NCI-H748 (cell line): ENCODE measurements around the gene CISD3.
"Not testable (repeated sequence)": the region's sequence is repeated elsewhere in the genome, so short reads cannot be mapped to it uniquely, and the experiment has no call there.

ENCODE experiments used
- DNase-seq: peaks from one replicate; lab custom pipeline; 2025; ENCODE audit not compliant: unreplicated experiment; lab: John Stamatoyannopoulos, UW

CISD3 gene

DNA sequence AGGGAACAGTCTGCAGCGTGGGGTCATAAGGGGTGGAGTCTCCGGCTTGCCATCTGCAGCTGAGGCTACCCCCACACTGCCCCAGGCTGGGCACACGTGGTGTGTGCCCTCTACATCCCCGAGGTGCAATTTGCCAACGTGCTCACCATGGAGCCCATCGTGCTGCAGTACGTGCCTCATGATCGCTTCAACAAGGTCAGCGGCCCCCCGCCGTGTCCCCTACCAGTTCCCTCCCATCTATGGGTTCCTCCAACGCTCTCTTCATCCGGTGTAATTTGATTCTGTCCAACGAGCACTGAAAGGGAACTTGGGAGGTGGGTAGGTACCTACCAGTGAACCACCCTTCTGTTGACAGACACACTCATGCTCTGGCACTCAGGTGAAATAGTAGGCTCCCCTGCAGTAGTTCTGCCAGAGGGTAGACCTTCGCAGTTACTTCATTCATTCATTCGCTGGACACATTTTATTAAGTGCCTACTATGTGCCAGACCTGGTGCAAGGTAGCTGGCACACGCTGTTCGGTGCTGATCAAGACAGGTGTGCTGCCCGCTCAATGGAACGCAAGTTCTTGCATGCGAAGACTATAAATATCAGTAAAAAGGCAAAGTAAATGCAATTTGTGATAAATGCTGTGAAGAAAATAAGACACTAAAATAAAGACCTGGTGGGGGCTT, 22.3 kb upstream of the CISD3 start:
- no peak for DNase-seq

DNA sequence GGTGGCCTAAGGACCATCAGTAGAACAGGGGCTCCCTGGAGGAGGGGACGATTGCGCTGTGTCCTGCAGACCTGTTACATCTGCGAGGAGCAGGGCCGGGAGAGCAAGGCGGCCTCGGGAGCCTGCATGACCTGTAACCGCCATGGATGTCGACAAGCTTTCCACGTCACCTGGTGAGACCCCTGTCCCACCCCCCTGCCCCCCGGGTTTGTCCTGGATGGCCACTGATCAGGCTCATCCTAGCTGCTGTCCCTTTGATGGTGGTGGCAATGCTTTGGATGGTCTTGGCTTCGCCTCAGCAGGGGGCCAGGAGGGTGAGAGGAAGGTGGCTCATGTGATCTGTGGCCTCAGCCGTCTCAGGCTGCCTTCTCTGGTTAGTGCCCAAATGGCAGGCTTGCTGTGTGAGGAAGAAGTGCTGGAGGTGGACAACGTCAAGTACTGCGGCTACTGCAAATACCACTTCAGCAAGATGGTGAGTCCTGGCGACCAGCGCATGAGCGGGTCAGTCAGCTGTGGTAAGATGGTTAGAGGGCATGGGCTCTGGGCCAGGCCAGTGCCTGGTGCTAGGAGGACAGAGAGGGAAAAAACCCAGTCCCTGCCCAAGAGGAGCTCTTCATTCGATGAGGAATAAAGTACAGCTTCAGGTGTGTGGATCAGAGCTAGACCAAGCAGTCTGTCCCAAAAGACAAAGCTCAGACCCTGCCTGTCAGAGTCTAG, 20.9 kb upstream of the CISD3 start:
- no peak for DNase-seq

DNA sequence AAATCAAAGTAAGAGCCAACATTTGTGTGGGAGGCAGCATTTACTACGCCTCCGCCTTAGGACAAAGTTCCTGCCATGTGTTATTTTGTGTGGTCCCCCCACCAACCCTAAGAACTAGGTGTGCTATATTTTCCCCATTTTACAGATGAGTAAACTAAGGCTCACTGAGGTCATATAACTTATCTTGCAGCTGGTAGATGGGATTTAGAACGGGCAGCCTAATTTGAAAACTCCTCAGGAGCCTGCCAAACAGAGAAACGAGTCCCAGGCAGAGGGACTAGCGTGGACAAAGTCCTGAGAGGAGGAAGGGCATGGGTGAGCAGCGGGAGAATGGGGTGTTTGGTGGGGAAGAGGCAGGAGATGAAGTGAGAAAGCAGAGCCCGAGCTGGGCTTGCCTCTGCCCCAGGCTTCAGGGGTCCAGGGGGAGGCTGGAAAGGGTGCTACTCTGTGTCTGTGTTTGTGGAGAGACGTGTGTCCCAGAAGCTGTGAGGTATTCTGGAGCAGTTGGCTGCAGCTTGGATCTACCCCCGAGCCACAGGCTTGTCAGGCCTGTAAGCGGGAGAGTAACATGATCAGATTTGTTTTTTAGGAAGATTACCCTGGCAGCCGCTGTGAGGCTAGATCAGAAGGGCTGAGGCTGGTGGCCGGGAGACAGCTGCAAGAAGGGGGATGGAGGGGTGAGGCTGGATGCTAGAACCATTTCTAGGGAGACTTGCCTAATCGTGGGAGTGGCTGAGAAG, 20.1 kb upstream of the CISD3 start:
- no peak for DNase-seq

DNA sequence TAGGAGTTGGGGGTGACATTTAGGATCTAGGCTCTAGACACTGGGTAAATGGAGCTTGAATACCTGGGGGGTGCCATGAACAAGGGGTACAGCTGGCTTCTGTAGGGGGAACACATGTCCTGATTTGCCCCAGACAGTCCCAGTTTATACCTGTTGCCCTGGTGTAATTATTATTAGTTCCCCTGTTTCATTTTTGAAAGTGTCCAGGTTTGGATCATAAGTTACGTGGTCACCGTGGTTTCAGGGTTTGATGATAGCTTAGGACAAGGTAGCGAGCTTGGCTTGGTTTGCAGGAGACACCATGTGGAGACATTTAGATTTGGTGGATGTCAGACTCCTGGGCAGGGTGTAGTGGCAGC, 19.6 kb upstream of the CISD3 start:
- no peak for DNase-seq

DNA sequence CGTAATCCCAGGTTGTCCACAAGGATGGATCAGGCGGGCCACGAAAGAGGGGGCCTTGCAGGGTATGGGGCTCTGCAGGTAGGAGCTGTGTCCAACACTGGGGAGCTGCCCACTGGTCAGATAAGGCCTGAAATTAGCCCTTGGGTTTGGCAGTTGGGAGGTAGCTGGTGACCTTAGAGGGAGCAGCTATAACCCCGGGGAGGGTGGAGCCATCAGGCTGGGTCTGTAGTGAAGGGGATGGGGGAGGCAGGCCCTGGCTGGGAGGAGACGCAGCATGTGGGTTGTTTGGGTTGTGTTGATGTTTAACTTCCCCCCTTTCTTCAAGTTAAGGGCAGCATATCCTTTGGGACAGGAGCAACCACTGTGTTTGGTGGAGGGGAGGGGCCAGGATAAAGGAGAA, 19.2 kb upstream of the CISD3 start:
- no peak for DNase-seq

DNA sequence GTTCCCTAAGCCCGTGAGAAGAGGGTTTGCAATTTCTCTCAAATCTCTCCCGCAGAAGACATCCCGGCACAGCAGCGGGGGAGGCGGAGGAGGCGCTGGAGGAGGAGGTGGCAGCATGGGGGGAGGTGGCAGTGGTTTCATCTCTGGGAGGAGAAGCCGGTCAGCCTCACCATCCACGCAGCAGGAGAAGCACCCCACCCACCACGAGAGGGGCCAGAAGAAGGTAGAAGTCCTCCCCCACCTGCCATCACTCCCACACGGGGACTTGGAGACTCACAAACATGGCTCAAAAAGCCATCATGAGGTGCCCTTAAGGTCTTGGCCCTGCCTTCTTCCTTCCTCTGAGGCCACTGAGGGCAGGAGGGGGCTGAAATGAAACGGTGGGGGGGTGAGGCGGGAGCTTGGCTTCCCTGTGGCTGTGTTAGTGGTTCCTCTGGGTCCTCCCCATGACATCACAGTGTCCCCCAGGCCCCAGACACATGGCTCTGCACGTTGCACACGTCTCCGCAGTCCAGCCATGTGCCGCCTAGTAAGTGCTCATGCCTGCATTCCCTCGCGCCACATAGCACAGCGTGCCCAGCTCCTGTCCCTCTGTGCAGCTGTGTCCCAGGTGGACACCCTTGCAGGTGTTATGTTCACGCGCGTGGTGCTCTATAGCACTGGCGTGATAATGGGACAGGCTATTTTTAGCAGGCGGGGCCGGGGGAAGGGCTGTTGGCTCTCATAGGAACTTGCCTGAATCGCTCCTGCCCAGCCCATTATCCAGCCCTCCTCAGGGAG, 18.2 kb upstream of the CISD3 start:
- DNase-seq = peak; percentile 26

DNA sequence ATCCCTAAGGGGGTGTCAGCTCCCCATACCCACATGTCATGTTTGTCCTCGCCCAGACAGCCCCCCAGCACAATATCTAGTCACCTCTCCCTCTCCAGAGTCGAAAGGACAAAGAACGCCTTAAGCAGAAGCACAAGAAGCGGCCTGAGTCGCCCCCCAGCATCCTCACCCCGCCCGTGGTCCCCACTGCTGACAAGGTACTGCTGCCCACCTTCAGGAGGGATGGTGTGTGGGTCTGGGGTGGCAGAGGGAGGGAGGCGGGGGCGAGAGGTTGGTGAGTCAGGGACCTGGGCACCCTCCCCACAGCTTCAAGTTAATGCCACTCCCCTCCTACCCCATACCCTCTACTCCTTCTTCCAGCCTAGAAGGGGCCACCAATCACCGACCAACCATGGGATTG, 17.5 kb upstream of the CISD3 start:
- DNase-seq = no peak

DNA sequence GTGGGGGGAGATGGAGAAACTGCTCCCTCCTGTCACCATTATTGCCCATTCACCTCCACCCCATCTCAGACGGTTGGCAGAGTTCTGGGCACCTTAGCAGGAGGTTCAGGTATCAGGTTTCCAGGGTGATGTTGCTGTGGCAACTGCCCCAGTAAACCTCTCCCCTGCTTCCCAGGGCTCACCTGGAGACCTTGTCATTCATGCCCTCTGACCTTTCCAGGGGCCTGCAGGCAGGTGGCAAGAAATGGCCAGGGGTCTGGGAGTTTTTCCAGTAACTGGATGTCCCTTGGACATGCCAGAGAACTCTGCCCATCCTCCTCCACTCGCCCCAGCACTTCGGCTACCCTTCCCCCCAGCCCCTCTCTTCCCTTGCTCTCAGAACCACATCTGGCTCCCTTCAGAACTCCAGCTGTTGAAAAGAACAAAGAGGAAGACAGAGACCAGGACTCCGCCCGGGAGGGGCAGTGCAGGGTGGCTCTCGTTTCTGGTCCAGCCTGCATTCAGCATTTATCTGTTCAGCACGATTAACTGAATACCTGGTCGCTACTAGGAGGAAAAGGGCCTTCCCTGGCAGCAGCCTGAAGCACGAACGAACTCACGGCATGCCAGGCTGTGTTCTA, 16.6 kb upstream of the CISD3 start:
- DNase-seq = no peak

DNA sequence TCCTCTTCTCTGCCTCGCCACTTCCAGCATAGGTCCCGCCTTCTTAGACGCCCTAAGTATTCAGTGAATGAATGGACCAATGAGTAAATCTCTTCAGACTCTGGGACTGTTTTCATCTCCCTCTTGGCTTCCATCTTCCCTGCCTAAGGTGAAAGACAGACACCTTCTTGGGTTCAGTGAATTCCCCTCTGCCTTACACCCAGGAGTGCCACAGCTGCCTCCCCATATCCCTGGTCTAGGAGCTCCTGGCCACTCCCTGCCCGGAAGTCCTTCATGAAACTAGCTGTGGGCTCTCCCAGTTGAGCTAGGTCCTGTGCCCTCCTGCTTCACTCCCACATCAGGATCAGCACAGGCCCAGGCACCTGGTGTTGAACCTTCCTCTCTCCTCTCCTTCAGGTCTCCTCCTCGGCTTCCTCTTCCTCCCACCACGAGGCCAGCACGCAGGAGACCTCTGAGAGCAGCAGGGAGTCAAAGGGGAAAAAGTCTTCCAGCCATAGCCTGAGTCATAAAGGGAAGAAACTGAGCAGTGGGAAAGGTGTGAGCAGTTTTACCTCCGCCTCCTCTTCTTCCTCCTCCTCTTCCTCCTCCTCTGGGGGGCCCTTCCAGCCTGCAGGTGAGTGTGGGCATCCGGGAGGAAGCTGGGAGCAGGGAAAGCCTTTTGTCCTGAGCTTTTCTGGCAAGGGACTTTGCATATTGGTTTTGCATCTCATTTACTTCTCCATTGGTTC, 14.8 kb upstream of the CISD3 start:
- DNase-seq = no peak

DNA sequence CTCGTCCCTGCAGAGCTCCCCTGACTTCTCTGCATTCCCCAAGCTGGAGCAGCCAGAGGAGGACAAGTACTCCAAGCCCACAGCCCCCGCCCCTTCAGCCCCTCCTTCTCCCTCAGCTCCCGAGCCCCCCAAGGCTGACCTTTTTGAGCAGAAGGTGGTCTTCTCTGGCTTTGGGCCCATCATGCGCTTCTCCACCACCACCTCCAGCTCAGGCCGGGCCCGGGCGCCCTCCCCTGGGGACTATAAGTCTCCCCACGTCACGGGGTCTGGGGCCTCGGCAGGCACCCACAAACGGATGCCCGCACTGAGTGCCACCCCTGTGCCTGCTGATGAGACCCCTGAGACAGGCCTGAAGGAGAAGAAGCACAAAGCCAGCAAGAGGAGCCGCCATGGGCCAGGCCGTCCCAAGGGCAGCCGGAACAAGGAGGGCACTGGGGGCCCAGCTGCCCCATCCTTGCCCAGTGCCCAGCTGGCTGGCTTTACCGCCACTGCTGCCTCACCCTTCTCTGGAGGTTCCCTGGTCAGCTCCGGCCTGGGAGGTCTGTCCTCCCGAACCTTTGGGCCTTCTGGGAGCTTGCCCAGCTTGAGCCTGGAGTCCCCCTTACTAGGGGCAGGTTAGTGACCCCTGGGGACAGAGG, 13.7 kb upstream of the CISD3 start:
- DNase-seq = no peak

DNA sequence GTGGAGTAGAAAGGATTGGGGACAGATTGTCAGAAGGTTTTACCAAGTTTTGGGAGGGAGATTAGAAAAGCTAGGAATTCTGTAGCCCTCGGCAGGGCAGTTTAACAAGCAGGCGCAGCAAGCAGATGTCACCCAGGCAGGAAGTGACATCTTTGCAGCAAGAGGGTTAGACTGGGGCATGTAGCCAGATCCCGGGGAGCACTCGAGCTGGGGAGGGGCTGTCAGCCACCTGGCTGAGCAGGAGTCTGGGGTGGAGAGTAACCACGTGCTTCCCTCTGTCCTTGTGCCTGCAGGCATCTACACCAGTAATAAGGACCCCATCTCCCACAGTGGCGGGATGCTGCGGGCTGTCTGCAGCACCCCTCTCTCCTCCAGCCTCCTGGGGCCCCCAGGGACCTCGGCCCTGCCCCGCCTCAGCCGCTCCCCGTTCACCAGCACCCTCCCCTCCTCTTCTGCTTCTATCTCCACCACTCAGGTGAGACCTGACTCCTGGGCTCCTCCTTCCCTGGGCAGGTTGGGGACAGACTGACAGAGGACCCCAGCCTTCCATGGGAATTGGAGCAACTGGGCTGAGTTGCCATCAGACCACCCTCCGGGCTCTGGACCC, 12.9 kb upstream of the CISD3 start:
- DNase-seq = no peak

DNA sequence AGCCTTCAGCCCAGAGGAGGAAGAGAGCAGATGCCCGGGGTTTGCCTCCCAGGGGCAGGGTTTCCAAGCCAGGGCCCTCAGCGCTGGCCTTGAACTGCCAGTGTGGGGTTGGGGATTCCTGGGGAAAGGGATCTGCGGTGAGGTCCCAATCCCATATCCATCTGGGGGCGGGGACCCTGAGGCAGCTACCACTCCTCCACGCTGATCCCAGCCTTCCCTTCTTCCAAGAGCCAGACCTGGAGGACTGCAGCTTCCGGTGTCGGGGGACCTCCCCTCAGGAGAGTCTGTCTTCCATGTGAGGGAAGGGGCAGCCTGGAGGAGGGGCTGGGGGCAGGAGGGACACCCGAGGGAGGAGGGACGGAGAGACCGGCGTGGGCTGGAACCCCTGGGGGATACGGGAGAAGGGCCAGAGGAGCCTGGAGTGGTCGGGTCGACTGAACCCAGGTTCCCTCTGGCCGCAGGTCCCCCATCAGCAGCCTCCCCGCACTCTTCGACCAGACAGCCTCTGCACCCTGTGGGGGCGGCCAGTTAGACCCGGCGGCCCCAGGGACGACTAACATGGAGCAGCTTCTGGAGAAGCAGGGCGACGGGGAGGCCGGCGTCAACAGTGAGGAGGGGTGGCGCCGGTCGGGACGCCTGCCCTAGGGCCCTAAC, 10.7 kb upstream of the CISD3 start:
- DNase-seq = no peak

DNA sequence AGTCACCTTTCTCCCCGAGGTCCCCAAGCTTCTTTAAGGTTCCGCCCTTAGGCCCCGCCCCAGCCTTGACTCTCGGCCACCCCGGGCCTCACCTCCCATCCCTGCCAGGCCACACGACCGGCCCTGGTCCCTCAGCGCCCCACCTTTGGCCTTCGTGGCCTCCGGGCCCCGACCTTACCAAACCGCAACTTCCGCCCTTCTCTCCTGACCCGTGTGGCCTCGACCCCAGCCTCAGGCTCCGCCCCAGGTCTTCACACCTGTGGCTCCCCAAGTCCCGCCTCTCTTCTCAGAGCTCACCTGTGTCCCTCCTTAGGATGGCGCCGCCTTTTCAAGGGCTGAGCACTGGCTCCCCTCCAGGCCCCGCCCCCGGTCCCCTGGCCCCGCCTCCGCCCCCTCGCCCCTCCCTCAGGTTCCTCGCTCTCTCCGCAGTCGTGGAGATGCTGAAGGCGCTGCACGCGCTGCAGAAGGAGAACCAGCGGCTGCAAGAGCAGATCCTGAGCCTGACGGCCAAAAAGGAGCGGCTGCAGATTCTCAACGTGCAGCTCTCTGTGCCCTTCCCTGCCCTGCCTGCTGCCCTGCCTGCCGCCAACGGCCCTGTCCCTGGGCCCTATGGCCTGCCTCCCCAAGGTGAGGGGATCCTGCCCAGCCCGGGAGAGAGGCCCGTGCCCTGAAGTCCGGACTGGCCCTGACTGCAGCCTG, 10.0 kb upstream of the CISD3 start:
- no peak for DNase-seq

DNA sequence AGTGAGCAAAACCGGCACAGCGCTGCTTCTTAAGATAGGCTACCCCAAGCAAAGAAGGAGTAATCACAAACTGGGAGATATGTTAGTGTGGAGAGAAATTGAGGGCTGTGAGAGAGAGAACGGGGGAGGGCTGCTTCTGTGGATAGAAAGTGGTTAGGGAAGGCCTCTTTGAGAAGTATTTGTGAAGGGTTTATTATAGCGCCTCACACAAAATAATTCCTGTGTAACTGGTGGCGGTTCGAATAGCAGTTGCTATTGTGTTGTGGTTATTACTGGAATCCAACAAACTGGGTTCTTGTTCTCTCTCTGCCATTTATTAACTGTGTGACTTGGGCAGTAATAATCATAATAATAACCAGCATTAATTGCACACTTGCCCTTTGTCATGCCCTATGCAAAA, 9.2 kb upstream of the CISD3 start:
- no peak for DNase-seq

DNA sequence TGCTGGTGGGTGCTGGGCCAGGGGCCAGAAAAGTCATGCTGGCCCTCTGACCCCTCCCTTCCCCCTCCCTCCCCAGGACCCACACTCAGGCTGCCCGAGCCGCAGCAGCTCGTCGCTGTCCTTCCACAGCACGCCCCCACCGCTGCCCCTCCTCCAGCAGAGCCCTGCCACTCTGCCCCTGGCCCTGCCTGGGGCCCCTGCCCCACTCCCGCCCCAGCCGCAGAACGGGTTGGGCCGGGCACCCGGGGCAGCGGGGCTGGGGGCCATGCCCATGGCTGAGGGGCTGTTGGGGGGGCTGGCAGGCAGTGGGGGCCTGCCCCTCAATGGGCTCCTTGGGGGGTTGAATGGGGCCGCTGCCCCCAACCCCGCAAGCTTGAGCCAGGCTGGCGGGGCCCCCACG, 8.3 kb upstream of the CISD3 start:
- no peak for DNase-seq

DNA sequence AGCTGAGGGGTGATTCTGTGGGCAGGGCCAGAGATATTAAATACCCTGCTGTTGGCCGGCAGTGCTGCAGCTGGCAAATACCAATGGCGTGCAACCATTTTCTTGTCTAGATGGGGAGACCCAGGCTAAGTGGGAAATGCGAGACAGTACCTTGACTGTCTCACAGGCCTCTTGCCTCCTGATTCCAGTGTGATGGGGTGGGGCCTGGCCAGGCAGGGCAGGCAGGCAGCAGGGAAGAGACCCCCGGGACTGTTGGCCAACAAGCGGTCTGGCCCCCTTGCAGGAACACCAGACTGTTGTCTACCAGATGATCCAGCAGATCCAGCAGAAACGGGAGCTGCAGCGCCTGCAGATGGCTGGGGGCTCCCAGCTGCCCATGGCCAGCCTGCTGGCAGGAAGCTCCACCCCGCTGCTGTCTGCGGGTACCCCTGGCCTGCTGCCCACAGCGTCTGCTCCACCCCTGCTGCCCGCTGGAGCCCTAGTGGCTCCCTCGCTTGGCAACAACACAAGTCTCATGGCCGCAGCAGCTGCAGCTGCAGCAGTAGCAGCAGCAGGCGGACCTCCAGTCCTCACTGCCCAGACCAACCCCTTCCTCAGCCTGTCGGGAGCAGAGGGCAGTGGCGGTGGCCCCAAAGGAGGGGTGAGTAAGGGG, 5.7 kb upstream of the CISD3 start:
- DNase-seq = peak; percentile 55

DNA sequence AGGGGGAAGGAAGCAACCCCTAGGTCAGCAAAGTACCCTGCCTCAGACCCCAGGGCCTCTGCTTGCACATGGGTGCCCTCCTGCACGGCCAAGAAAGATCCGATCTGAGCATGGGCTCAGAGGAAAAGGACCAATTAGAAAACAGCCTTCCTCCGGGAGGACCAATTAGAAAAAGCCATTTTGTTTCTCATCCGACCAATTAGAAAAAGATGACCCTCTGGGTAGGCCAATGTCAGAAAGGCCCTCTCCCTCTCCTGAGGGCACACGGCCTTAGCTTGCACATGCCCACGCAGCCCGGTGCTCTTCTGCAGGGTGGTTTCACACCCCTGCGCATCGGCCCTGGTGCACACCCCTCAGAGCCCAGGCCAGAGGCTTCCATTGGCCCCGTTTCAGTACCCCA, 5.1 kb upstream of the CISD3 start:
- DNase-seq = no peak

DNA sequence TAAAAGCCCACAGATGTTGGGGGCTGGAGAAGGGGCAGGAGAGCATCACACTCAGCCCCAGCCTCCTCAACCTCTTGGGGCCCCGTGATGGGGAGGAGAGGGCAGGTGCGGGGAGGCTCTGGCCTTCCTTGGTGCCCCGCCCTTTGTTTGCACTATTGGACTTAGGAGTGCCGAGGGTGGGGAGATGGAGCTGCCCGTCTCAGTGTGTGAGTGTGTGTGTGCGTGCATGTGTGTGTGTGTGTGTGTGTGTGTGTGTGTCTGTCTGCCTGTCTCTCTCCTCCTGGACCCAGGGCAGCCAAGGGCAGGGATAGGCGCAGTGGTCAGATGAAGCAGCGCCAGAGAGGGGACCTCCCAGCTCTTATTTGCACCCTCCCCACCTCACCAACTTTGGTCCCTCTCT, 4.0 kb upstream of the CISD3 start:
- not testable (repeated sequence) for DNase-seq
